ENCODE measurements around the gene INAFM2. TPM values are rescaled to one million over a fixed set of nuclear protein-coding genes. Genes with fewer than 3 reads are reported as not detected.

Gene INAFM2
- total RNA-seq, 2 donors from 2014 or later, result 63.8 to 79.2 TPM

GRCh38 chr15:40330368-40330836 lies 6.9 kb downstream of the INAFM2 start:
- peaks cover 57 to 94% of the 10 kb centered on the region in 2 donors for H3K4me1 ChIP-seq (ENCODE audit: control insufficient read depth in 1 of 2, low read depth in 2 of 2)
- peak; percentile 43 for DNase-seq (ENCODE audit: low spot score)
- no peak for TF ChIP-seq CTCF (IDR thresholded peaks at IDR 0.05)

GRCh38 chr15:40331026-40331425 lies 7.5 kb downstream of the INAFM2 start:
- no peak for DNase-seq (ENCODE audit: low spot score)
- H3K4me1 ChIP-seq (ENCODE audit: control insufficient read depth in 1 of 2, low read depth in 2 of 2), result peaks cover 56 to 94% of the 10 kb centered on the region in 2 donors
- H3K27me3 ChIP-seq (replicated peaks; ENCODE audit: insufficient read depth), result no peaks in the 10 kb centered on the region
- no peaks in the 10 kb centered on the region for H3K36me3 ChIP-seq
- ATAC-seq (ENCODE audit: insufficient number of reproducible peaks, low FRiP score, low read depth), result no peak
- no peaks in the 10 kb centered on the region for H3K9me3 ChIP-seq
- H3K27ac ChIP-seq, result peak overlapping the region; percentile 78 to 86
- H3K4me3 ChIP-seq, result no peak overlapping the region
- no peak for TF ChIP-seq CTCF (IDR thresholded peaks at IDR 0.05)

More at GRCh38 chr15:40330368-40330836, 6.9 kb downstream of the INAFM2 start:
- Histone ChIP-seq H3K9me3 (no peaks in the 10 kb centered on the region), H3K27ac (peak overlapping the region; percentile 78 to 86), H3K36me3 (no peaks in the 10 kb centered on the region), H3K27me3 (replicated peaks; ENCODE audit: insufficient read depth) (no peaks in the 10 kb centered on the region), H3K4me3 (no peak overlapping the region)
- no peak for ATAC-seq (ENCODE audit: insufficient number of reproducible peaks, low FRiP score, low read depth)

GRCh38 chr15:40331637-40332036 lies 8.1 kb downstream of the INAFM2 start:
- H3K27ac ChIP-seq, result peak overlapping the region; percentile 40 to 99
- no peak for DNase-seq (ENCODE audit: low spot score)
- H3K36me3 ChIP-seq, result no peaks in the 10 kb centered on the region
- H3K4me3 ChIP-seq, result no peak overlapping the region
- H3K9me3 ChIP-seq, result no peaks in the 10 kb centered on the region
- ATAC-seq (ENCODE audit: insufficient number of reproducible peaks, low FRiP score, low read depth), result no peak
- no peak for TF ChIP-seq CTCF (IDR thresholded peaks at IDR 0.05)
- no peaks in the 10 kb centered on the region for H3K27me3 ChIP-seq (replicated peaks; ENCODE audit: insufficient read depth)
- peaks cover 56 to 94% of the 10 kb centered on the region in 2 donors for H3K4me1 ChIP-seq (ENCODE audit: control insufficient read depth in 1 of 2, low read depth in 2 of 2)

GRCh38 chr15:40332113-40332781 lies 8.8 kb downstream of the INAFM2 start:
- H3K4me3 ChIP-seq, result no peak overlapping the region
- peak overlapping the region; percentile 34 to 99 for H3K27ac ChIP-seq
- ATAC-seq (ENCODE audit: insufficient number of reproducible peaks, low FRiP score, low read depth), result no peak
- H3K9me3 ChIP-seq, result no peaks in the 10 kb centered on the region
- H3K27me3 ChIP-seq (replicated peaks; ENCODE audit: insufficient read depth), result no peaks in the 10 kb centered on the region
- TF ChIP-seq CTCF (IDR thresholded peaks at IDR 0.05), result no peak
- peaks cover 60 to 94% of the 10 kb centered on the region in 2 donors for H3K4me1 ChIP-seq (ENCODE audit: control insufficient read depth in 1 of 2, low read depth in 2 of 2)
- no peak for DNase-seq (ENCODE audit: low spot score)
- H3K36me3 ChIP-seq, result no peaks in the 10 kb centered on the region

- ATAC-seq (ENCODE audit: insufficient number of reproducible peaks, low FRiP score, low read depth) (peak; percentile 56), DNase-seq (ENCODE audit: low spot score) (peak; percentile 78)
- Histone ChIP-seq H3K9me3 (no peaks in the 10 kb centered on the region), H3K4me1 (ENCODE audit: control insufficient read depth in 1 of 2, low read depth in 2 of 2) (peaks cover 61 to 94% of the 10 kb centered on the region in 2 donors), H3K27me3 (replicated peaks; ENCODE audit: insufficient read depth) (no peaks in the 10 kb centered on the region), H3K36me3 (no peaks in the 10 kb centered on the region), H3K4me3 (peak overlapping the region; percentile 22), H3K27ac (peak overlapping the region; percentile 93 to 99)
- no peak for TF ChIP-seq CTCF (IDR thresholded peaks at IDR 0.05)
Measured at GRCh38 chr15:40333922-40334492, 10.5 kb downstream of the INAFM2 start.

Data from thoracic aorta (tissue), 2 donors.